ENCODE results near the gene PARD3.
"Not testable (repeated sequence)": the region's sequence is repeated elsewhere in the genome, so short reads cannot be mapped to it uniquely, and the experiment has no call there.

Gene PARD3

DNA sequence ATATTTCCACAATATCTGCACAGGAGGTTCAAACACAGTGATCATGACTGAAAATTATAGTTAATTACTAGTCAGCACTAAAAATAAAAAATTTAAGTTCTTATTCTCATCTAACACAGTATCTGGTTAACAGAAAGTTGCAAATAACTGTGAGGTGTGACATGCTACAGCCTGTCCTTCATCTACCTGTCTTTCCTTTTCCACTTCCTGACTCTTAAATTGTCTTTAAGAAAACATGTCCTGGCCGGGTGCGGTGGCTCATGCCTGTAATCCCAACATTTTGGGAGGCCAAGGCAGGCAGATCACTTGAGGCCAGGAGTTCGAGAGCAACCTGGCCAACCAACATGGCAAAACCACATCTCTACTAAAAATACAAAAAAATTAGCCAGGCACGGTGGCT is 57.9 kb downstream of the PARD3 start:
- H3K27ac Mint-ChIP-seq; H3K36me3 Mint-ChIP-seq (ENCODE audit: low read depth); H3K9me3 Mint-ChIP-seq; H3K27me3 Mint-ChIP-seq; H3K4me3 Mint-ChIP-seq: not testable (repeated sequence)
- peaks cover 13% of the 10 kb centered on the region for H3K4me1 Mint-ChIP-seq (ENCODE audit: low read depth)

DNA sequence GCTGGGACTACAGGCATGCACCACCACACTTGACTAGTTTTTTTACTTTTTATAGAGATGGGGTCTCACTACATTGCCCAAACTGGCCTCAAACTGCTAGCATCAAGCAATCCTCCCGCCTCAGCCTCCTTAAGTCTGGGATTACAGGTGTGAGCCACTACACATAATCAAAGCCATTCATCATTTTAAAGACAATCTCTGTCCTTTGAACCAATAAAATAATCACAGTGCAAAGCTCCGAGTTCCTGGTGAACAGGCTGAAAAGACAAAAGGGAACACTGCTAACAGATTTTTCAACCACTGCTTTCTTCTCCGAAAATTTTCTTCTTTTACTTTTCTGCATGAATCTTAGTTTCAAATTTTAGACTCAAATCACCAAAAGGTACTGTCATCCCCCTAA is 58.5 kb downstream of the PARD3 start:
- Mint-ChIP-seq H3K9me3 (peaks cover 4% of the 10 kb centered on the region), H3K27me3 (no peaks in the 10 kb centered on the region), H3K4me3 (no peak overlapping the region), H3K27ac (no peak overlapping the region), H3K4me1 (ENCODE audit: low read depth) (peaks cover 13% of the 10 kb centered on the region), H3K36me3 (ENCODE audit: low read depth) (no peaks in the 10 kb centered on the region)

DNA sequence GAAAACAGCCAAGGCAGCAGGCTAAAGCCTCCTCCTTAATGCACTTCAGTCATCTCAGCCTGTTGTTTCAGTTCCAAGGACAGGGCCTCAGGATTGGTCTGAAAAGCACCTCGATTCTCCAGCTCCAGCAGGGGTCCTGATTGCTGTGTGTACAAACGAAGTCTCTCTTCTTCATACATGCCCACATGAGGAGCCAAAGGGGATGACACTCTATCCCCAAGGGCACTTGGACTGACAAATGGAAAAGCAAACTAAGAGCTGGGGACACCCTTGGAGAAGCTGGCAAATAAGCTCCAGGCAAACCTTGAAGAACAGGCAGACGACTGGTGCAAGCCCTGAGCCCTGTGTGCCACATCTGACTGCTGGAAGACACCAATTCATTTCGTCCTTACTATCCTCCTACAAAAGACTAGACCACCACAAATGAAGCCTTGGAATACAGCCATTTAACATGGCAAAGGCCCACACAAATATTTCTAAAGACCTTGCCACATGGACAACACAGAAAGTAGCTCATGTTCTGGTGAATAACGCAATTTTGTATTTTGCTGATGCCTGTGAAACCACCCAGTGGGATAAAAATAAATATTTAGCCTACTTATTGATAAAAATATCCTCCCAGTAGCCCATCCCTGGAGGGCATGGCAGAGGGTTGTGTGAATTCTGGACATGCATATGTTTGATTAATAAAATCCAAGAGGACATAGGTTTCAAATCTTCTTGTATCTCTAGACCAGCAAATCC is 61.9 kb downstream of the PARD3 start:
- Mint-ChIP-seq H3K4me1 (ENCODE audit: low read depth) (peaks cover 2% of the 10 kb centered on the region), H3K27ac (no peak overlapping the region), H3K9me3 (no peaks in the 10 kb centered on the region), H3K4me3 (no peak overlapping the region), H3K27me3 (no peaks in the 10 kb centered on the region), H3K36me3 (ENCODE audit: low read depth) (no peaks in the 10 kb centered on the region)

DNA sequence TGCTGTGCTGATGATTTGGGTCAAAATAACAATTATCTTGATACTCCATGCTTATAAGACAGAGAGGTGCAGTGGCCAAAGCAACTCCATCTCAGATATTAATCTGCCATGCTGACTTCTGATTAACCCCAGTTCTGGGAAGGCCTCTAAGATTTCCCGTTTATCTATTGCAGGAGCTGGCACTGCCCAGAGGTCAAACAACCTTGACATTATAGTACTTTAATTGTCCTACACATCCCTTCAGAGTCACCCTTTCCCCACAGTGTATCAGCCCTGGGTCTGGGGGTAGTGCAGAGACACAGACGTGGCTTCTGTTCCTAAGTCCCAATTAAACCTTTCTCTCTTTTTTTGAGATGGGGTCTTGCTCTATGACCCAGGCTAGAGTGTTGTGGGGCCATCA is 63.8 kb downstream of the PARD3 start:
- Mint-ChIP-seq H3K4me3 (no peak overlapping the region), H3K36me3 (ENCODE audit: low read depth) (no peaks in the 10 kb centered on the region), H3K27ac (no peak overlapping the region), H3K9me3 (no peaks in the 10 kb centered on the region), H3K27me3 (no peaks in the 10 kb centered on the region), H3K4me1 (ENCODE audit: low read depth) (no peaks in the 10 kb centered on the region)

DNA sequence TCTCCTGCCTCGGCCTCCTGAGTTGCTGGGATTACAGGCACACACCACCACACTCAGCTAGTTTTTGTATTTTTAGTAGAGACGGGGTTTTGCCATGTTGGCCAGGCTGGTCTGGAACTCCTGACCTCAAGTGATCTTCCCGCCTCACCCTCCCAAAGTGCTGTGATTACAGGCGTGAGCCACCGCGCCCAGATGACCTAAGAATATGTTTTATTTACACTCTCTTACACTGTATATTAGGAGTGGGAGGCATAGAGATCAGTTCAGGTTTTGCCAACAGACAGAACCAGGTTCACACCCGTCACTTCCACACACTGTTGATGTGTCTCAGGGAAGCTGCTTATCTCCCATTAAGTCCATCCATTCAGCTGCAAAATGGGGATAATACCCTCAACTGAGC is 64.3 kb downstream of the PARD3 start:
- not testable (repeated sequence) for H3K27ac Mint-ChIP-seq

DNA sequence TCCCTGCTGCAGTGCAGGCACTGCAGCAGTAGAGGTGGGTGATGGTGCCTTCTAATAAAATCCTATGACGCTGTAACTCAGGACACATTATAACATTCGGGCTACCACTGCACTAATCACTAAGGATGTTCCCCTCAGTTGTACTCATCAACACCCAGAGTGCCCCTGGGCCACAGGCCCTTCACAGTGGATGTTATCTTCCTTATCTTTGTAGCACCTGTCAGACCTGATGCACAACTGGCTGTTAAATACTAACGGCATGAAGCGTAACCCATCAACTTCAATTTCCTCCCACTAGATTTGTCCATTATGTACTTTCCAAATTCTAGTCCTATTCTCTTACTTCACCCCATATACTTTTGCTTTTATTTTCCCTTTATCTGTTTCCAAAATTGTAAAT is 66.3 kb downstream of the PARD3 start:
- H3K27ac Mint-ChIP-seq = no peak overlapping the region
- H3K27me3 Mint-ChIP-seq = no peaks in the 10 kb centered on the region
- H3K36me3 Mint-ChIP-seq (ENCODE audit: low read depth) = no peaks in the 10 kb centered on the region
- H3K4me3 Mint-ChIP-seq = no peak overlapping the region
- H3K9me3 Mint-ChIP-seq = no peaks in the 10 kb centered on the region
- H3K4me1 Mint-ChIP-seq (ENCODE audit: low read depth) = no peaks in the 10 kb centered on the region

More for the DNA sequence above, 64.3 kb downstream of the PARD3 start:
- H3K4me1 Mint-ChIP-seq (ENCODE audit: low read depth); H3K27me3 Mint-ChIP-seq; H3K36me3 Mint-ChIP-seq (ENCODE audit: low read depth); H3K9me3 Mint-ChIP-seq; H3K4me3 Mint-ChIP-seq: not testable (repeated sequence)

DNA sequence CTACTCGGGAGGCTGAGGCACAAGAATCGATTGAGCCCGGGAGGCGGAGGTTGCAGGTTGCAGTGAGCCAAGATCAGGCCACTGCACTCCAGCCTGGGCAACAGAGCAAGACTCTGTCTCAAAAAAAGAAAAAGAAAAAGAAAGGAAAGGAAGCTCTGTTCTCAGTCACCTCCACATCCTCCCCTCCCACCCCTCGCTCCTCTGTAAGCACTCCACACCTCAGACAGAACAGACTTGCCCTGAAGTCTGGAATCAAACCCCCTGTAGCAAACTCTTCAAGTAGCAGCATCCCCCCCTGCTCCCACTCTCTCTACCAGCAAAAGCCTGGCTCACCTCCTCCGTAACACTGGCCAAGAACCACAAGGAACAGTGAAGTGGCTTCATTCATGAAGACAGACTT is 66.7 kb downstream of the PARD3 start:
- Mint-ChIP-seq H3K4me3 (no peak overlapping the region), H3K27me3 (no peaks in the 10 kb centered on the region), H3K27ac (no peak overlapping the region), H3K4me1 (ENCODE audit: low read depth) (no peaks in the 10 kb centered on the region), H3K36me3 (ENCODE audit: low read depth) (no peaks in the 10 kb centered on the region), H3K9me3 (no peaks in the 10 kb centered on the region)

DNA sequence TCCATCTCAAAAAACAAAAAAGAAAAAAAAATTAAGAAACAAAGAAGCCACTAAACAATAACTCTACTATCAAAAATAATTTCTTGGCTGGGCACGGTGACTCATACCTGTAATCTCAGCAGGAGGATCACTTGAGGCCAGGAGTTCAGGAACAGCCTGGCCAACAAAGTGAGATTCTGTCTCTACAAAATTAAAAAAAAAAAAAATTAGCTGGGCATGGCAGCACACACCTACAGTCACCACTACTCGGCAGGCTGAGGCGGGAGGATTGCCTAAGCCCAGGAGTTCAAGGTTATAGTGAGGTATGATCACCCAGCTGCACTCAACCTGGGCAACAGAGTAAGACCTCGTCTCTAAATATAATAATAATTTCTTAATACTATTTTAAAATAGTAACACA is 69.0 kb downstream of the PARD3 start:
- Mint-ChIP-seq H3K27ac (no peak overlapping the region), H3K36me3 (ENCODE audit: low read depth) (no peaks in the 10 kb centered on the region), H3K4me3 (no peak overlapping the region), H3K27me3 (no peaks in the 10 kb centered on the region), H3K4me1 (ENCODE audit: low read depth) (no peaks in the 10 kb centered on the region), H3K9me3 (no peaks in the 10 kb centered on the region)

DNA sequence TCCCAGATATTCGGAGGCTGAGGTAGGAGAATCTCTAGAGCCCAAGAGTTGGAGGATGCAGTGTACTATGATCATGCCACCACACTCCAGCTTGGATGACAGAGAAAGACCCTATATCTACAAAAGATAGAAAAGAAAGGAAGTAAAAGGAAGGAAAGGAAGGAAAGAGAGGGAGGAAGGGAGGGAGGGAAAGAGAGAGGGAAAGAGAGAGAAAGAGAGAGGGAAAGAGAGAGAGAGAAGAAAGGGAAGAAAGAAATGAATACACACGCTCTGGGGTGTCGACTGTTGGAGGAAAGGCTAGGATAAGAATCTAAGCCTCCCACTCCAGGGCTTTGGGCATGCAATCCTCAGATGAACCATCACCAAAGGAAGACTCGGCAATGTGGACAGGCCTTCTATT is 69.9 kb downstream of the PARD3 start:
- Mint-ChIP-seq H3K9me3 (no peaks in the 10 kb centered on the region), H3K27ac (no peak overlapping the region), H3K27me3 (no peaks in the 10 kb centered on the region), H3K36me3 (ENCODE audit: low read depth) (no peaks in the 10 kb centered on the region), H3K4me3 (no peak overlapping the region), H3K4me1 (ENCODE audit: low read depth) (no peaks in the 10 kb centered on the region)

DNA sequence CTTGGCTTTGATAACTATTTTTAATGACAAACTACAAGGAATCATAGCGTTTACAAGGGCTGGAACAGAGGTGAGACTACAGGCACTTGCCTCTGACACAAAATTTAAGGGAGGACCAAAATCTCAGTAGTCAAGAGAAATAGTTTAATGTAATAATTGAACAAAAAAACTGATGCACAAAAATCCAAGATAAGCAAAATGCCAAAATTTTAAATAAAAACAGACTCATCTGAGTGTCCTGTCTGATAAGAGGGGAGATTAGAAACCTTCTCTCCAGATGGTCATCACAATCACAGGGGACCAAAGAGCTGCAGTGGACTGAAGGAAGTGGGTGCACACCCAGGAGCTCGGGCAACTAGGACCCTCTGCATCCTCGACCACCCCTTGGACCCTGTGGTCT is 70.5 kb downstream of the PARD3 start:
- no peaks in the 10 kb centered on the region for H3K9me3 Mint-ChIP-seq
- peaks cover 3% of the 10 kb centered on the region for H3K27me3 Mint-ChIP-seq
- H3K4me3 Mint-ChIP-seq = no peak overlapping the region
- H3K36me3 Mint-ChIP-seq (ENCODE audit: low read depth) = no peaks in the 10 kb centered on the region
- no peaks in the 10 kb centered on the region for H3K4me1 Mint-ChIP-seq (ENCODE audit: low read depth)
- H3K27ac Mint-ChIP-seq = no peak overlapping the region

DNA sequence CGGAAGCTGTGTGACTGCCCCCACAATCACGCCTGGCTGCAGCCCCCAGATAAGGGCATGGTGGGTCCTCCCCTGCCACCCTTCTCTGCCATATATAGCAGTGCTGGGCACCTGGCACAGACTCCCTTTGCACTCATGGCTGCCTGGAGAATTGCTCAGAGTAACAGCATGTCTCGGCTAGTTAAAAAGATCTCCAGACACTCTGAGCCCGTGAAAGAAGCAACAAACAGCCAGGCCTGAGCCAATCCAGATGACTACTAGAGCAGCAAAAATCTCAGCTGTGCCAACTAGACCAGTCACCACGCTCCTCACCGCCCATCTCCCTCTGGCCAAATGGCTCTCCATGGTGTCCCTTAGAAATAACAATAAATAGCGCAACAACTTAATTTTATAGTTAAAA is 71.3 kb downstream of the PARD3 start:
- no peak overlapping the region for H3K4me3 Mint-ChIP-seq
- H3K36me3 Mint-ChIP-seq (ENCODE audit: low read depth) = no peaks in the 10 kb centered on the region
- no peaks in the 10 kb centered on the region for H3K9me3 Mint-ChIP-seq
- peaks cover 3% of the 10 kb centered on the region for H3K27me3 Mint-ChIP-seq
- H3K4me1 Mint-ChIP-seq (ENCODE audit: low read depth) = no peaks in the 10 kb centered on the region
- H3K27ac Mint-ChIP-seq = no peak overlapping the region

DNA sequence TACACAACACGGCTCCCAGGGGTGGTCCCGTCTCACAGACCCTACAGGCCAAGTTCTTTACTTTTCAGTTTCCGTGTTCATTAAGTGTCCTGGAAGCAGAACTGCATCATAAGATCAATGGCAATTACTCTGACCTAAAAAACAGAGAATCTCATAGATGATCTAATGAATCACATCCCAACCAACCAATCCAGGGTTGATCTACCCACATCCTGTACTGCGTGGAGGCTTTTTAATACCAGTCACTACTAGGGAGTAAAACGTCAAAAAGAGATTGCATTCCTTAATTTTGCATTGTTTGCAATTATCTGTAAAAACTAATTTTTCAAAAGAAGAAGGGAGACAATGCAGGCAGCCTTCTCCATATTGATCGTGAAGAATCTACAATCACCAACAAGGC is 72.6 kb downstream of the PARD3 start:
- H3K9me3 Mint-ChIP-seq = no peaks in the 10 kb centered on the region
- no peaks in the 10 kb centered on the region for H3K4me1 Mint-ChIP-seq (ENCODE audit: low read depth)
- H3K27ac Mint-ChIP-seq = no peak overlapping the region
- H3K27me3 Mint-ChIP-seq = peaks cover 3% of the 10 kb centered on the region
- H3K4me3 Mint-ChIP-seq = no peak overlapping the region
- H3K36me3 Mint-ChIP-seq (ENCODE audit: low read depth) = no peaks in the 10 kb centered on the region

DNA sequence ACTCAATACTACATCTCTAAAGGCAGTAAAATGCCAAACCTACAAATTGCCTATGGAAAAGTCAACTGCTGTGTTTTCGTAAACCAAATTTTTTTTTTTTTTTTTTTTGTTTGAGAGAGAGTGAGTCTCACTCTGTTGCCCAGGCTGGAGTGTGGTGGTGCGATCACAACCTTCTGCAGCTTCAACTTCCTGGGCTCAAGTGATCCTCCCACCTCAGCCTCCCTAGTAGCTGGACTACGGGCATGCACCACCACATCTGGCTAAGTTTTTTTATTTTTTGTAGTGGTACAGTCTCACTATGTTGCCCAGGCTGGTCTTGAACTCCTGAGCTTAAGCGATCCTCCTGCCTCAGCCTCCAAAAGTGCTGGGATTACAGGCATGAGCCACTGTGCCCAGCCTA is 74.0 kb downstream of the PARD3 start:
- not testable (repeated sequence) for H3K9me3 Mint-ChIP-seq; H3K27ac Mint-ChIP-seq; H3K27me3 Mint-ChIP-seq; H3K4me3 Mint-ChIP-seq; H3K4me1 Mint-ChIP-seq (ENCODE audit: low read depth); H3K36me3 Mint-ChIP-seq (ENCODE audit: low read depth)

DNA sequence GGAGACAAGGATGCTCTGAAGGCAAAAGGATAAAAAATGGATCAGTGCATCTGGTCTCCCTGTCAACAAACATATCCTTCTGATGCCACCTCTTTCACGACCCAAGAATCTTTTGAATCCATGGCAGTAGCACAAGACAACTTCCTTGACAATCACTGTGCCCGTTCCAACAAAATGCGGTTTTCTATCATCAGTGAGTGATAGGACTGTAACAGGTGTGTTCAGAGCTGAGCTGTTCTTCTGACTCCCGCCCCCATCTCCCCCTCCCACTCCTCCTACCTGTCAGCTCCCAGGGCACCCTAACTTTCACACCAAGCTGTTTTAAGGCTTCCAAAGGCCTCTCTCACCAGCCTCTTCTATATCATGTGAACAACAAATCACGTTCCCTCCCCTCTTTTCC is 74.8 kb downstream of the PARD3 start:
- Mint-ChIP-seq H3K9me3 (no peaks in the 10 kb centered on the region), H3K36me3 (ENCODE audit: low read depth) (no peaks in the 10 kb centered on the region), H3K27me3 (peaks cover 3% of the 10 kb centered on the region), H3K4me3 (no peak overlapping the region), H3K4me1 (ENCODE audit: low read depth) (no peaks in the 10 kb centered on the region), H3K27ac (no peak overlapping the region)

DNA sequence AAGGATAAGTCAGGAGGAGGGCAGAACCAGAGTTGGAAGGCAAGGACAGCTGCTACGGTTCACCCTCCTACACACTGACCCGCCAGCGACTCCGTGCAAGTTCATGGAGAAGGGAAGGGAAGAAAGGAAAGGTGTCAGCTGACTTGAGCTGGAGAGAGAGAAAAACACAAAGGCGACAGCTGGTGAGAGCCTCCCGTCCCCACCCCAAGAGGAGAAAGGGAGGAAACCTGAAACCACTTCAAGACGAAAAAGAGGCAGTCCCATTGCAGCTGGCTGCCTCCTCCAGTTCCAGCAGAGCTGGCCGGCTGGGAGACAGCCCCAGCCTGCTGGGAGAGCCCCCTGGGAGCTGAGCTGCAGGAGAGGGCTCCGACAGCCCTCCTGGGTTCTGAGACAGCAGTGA is 75.2 kb downstream of the PARD3 start:
- Mint-ChIP-seq H3K27me3 (peaks cover 3% of the 10 kb centered on the region), H3K27ac (no peak overlapping the region), H3K4me3 (no peak overlapping the region), H3K9me3 (no peaks in the 10 kb centered on the region), H3K36me3 (ENCODE audit: low read depth) (no peaks in the 10 kb centered on the region), H3K4me1 (ENCODE audit: low read depth) (no peaks in the 10 kb centered on the region)

DNA sequence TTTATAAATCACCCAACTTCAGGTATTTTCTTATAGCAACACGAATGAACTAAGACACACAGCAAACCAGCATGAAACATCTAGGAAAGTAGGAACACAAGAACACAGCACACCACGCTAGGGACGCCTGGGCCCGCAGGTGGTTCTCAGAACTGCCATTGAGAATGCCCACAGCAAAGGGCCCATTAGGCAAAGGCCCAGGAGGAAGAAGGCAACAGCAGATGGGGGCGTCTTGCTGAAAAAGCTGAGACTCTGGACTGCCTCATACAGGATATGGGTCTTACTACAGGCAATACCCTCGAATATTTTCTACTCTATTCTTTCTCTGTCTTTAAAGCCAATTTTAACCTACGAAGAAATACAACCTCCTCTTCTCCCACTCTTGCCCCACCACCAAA is 77.3 kb downstream of the PARD3 start:
- H3K27me3 Mint-ChIP-seq = peaks cover 3% of the 10 kb centered on the region
- no peaks in the 10 kb centered on the region for H3K4me1 Mint-ChIP-seq (ENCODE audit: low read depth)
- H3K36me3 Mint-ChIP-seq (ENCODE audit: low read depth) = no peaks in the 10 kb centered on the region
- H3K9me3 Mint-ChIP-seq = no peaks in the 10 kb centered on the region
- H3K4me3 Mint-ChIP-seq = no peak overlapping the region
- no peak overlapping the region for H3K27ac Mint-ChIP-seq
